ENCODE measurements around the gene C19orf18.

- TF ChIP-seq EZH2 (IDR thresholded peaks at IDR 0.05) (no peak), POLR2AphosphoS5 (IDR thresholded peaks at IDR 0.05; ENCODE audit: borderline replicate concordance, low read depth, low read length) (no peak)
Measured at GRCh38 chr19:58007285-58007684, 33.0 kb upstream of the C19orf18 start.
